NCI-H2081 treated with DMSO at 0.1 percent for 48 hours (cell line): ENCODE data around the gene IFNW1.
A peak's percentile ranks its signal among the peaks of the same experiment; 100 is the strongest.

Experiments used
- DNase-seq: peaks from one replicate; lab custom pipeline; 2025; lab: John Stamatoyannopoulos, UW

The IFNW1 gene

GRCh38 chr9:21110708-21111576 lies 30.7 kb downstream of the IFNW1 start:
- DNase-seq, result peak; percentile 55

GRCh38 chr9:21104787-21105186 lies 36.8 kb downstream of the IFNW1 start:
- DNase-seq, result no peak

GRCh38 chr9:21102305-21102704 lies 39.3 kb downstream of the IFNW1 start:
- DNase-seq, result no peak

GRCh38 chr9:21097817-21098216 lies 43.8 kb downstream of the IFNW1 start:
- no peak for DNase-seq

GRCh38 chr9:21096901-21097255 lies 44.8 kb downstream of the IFNW1 start:
- DNase-seq, result no peak

GRCh38 chr9:21096172-21096900 lies 45.3 kb downstream of the IFNW1 start:
- DNase-seq, result no peak

GRCh38 chr9:21095561-21095960 lies 46.1 kb downstream of the IFNW1 start:
- no peak for DNase-seq
